H1 (cell line): ENCODE measurements around the gene CRACDL. TPM values are rescaled to one million over a fixed set of nuclear protein-coding genes. Genes with fewer than 3 reads are reported as not detected.

Source experiments
- CTCF ChIA-PET: fragments of 300-600 bp; sonication (Branson Sonifier 250); formaldehyde crosslinking; loops from one replicate; lab custom pipeline; 2021; ENCODE audit not compliant: partially characterized antibody; lab: Charles Lee
- POLR2A ChIA-PET: fragments of 300-600 bp; sonication (Branson Sonifier 250); formaldehyde crosslinking; loops from one replicate; lab custom pipeline; 2021; ENCODE audit warnings: inconsistent platforms; ENCODE audit not compliant: partially characterized antibody; lab: Charles Lee
- DNase-seq, 2 experiments: peaks; one replicate each; pipeline versions ENCODE4 v3.0.0 to v3.0.0-alpha.2; 2010 to 2022; ENCODE audit warnings: low spot score in 2 of 2, low read depth in 1 of 2, mixed read lengths in 1 of 2
- FAIRE-seq: peaks from 2 replicates; lab custom pipeline; 2011; peaks lifted over from hg19 to GRCh38; lab: Jason Lieb, UNC
- H2AFZ ChIP-seq: 2 replicates; pipeline ENCODE4 v1.8.1; 2012; ENCODE audit warnings: low read length, inconsistent platforms
- H2AK5ac ChIP-seq: 2 replicates; pipeline ENCODE4 v1.6.1; 2013; ENCODE audit warnings: low read depth, low read length
- H2BK120ac ChIP-seq: replicated peaks from 2 replicates; pipeline ENCODE3; 2013; ENCODE audit warnings: low read depth, low read length, inconsistent platforms
- H2BK12ac ChIP-seq: 2 replicates; pipeline ENCODE4 v1.6.1; 2013; ENCODE audit warnings: low read depth, low read length
- H2BK15ac ChIP-seq: 2 replicates; pipeline ENCODE4 v1.6.1; 2013; ENCODE audit warnings: low read length
- H2BK20ac ChIP-seq: 2 replicates; pipeline ENCODE4 v1.6.1; 2013; ENCODE audit warnings: low read length
- H2BK5ac ChIP-seq: 2 replicates; pipeline ENCODE4 v1.6.1; 2013; ENCODE audit warnings: low read depth, low read length
- H3K14ac ChIP-seq: 2 replicates; pipeline ENCODE4 v1.6.1; 2013; ENCODE audit warnings: inconsistent platforms; ENCODE audit not compliant: insufficient read length
- H3K18ac ChIP-seq: 2 replicates; pipeline ENCODE4 v1.6.1; 2013; ENCODE audit warnings: low read length; ENCODE audit errors: extremely low read depth
- H3K23ac ChIP-seq: 2 replicates; pipeline ENCODE4 v1.6.1; 2013; ENCODE audit warnings: inconsistent platforms; ENCODE audit not compliant: insufficient read length
- H3K23me2 ChIP-seq: 2 replicates; pipeline ENCODE4 v1.6.1; 2013; ENCODE audit warnings: low read depth, low read length
- H3K27ac ChIP-seq: 2 replicates; pipeline ENCODE4 v1.6.1; 2011; ENCODE audit warnings: low read depth, low read length, inconsistent platforms
- H3K27me3 ChIP-seq, 4 experiments: replicated peaks in 1 of 4; 1 replicate in 1 of 4; 2 replicates in 3 of 4; pipeline versions ENCODE4 v1.6.1 to v1.8.1; 2011 to 2013; ENCODE audit warnings: low read length in 3 of 4, mild to moderate bottlenecking in 3 of 4, inconsistent platforms in 2 of 4, mixed read lengths in 2 of 4, moderate library complexity in 1 of 4; ENCODE audit not compliant: control insufficient read depth in 3 of 4, insufficient read depth in 3 of 4; ENCODE audit errors: extremely low read depth in 1 of 4
- H3K36me3 ChIP-seq, 4 experiments: 2 replicates each; pipeline versions ENCODE4 v1.6.1 to v1.8.1; 2011 to 2013; ENCODE audit warnings: mild to moderate bottlenecking in 4 of 4, low read length in 3 of 4, moderate library complexity in 2 of 4, control low read depth in 1 of 4, inconsistent platforms in 1 of 4; ENCODE audit not compliant: insufficient read depth in 4 of 4, control insufficient read depth in 2 of 4
- H3K4ac ChIP-seq: replicated peaks from 2 replicates; pipeline ENCODE3; 2013; ENCODE audit warnings: low read length, low read depth, mixed read lengths, inconsistent platforms; ENCODE audit not compliant: insufficient read length
- H3K4me1 ChIP-seq, 4 experiments: replicated peaks in 1 of 4; 1 replicate in 1 of 4; 2 replicates in 3 of 4; pipeline versions ENCODE4 v1.6.1 to v1.8.1; 2011 to 2013; ENCODE audit warnings: low read length in 3 of 4, inconsistent platforms in 2 of 4, mixed read lengths in 1 of 4; ENCODE audit not compliant: insufficient read depth in 4 of 4, control insufficient read depth in 3 of 4
- H3K4me2 ChIP-seq, 2 experiments: 2 replicates each; pipeline versions ENCODE4 v1.6.1 to v1.8.1; 2011 to 2013; ENCODE audit warnings: low read depth in 2 of 2, low read length in 2 of 2, control low read depth in 1 of 2, inconsistent platforms in 1 of 2, mild to moderate bottlenecking in 1 of 2; ENCODE audit not compliant: insufficient read depth in 1 of 2
- H3K4me3 ChIP-seq, 4 experiments: fragments of 200-600, 300-600 bp in 1 of 4; sonication (generic), shearing (Covaris generic), sonication (Bioruptor Twin) in 1 of 4; 2 replicates each; pipeline versions ENCODE4 v1.5.1 to v1.8.1; 2011 to 2016; ENCODE audit warnings: low read length in 4 of 4, low read depth in 3 of 4, control low read depth in 2 of 4, inconsistent platforms in 2 of 4, mild to moderate bottlenecking in 2 of 4, mixed read lengths in 1 of 4, moderate library complexity in 1 of 4; ENCODE audit not compliant: insufficient read depth in 2 of 4; ENCODE audit errors: extremely low read depth in 1 of 4
- H3K56ac ChIP-seq: replicated peaks from 2 replicates; pipeline ENCODE3; 2013; ENCODE audit warnings: low read depth, mild to moderate bottlenecking, mixed read lengths, low read length, inconsistent platforms; ENCODE audit not compliant: insufficient read length
- H3K79me1 ChIP-seq: 2 replicates; pipeline ENCODE4 v1.6.1; 2013; ENCODE audit warnings: low read depth, low read length, control low read depth
- H3K79me2 ChIP-seq, 2 experiments: 2 replicates each; pipeline versions ENCODE4 v1.6.1 to v1.8.1; 2012 to 2013; ENCODE audit warnings: low read length in 2 of 2, mild to moderate bottlenecking in 2 of 2, inconsistent platforms in 1 of 2; ENCODE audit not compliant: insufficient read depth in 2 of 2, control insufficient read depth in 1 of 2
- H3K9ac ChIP-seq, 4 experiments: replicated peaks in 1 of 4; 1 replicate in 1 of 4; 2 replicates in 3 of 4; pipeline versions ENCODE4 v1.6.1 to v1.8.1; 2011 to 2013; ENCODE audit warnings: low read depth in 3 of 4, low read length in 3 of 4, control low read depth in 2 of 4, mild to moderate bottlenecking in 2 of 4, moderate library complexity in 2 of 4, inconsistent platforms in 1 of 4; ENCODE audit errors: extremely low read depth in 1 of 4
- H3K9me3 ChIP-seq, 2 experiments: 2 replicates each; pipeline versions ENCODE4 v1.6.1 to v1.8.1; 2012 to 2013; ENCODE audit warnings: mild to moderate bottlenecking in 2 of 2, moderate library complexity in 2 of 2, control low read depth in 1 of 2, inconsistent platforms in 1 of 2, low read depth in 1 of 2, low read length in 1 of 2, mixed read lengths in 1 of 2; ENCODE audit not compliant: insufficient read depth in 2 of 2
- H4K20me1 ChIP-seq, 2 experiments: replicated peaks in 1 of 2; 2 replicates each; pipeline versions ENCODE3 to v1.8.1; 2011 to 2013; ENCODE audit warnings: inconsistent platforms in 2 of 2, low read length in 2 of 2, mild to moderate bottlenecking in 1 of 2; ENCODE audit not compliant: insufficient read depth in 2 of 2, control insufficient read depth in 1 of 2
- H4K5ac ChIP-seq: 2 replicates; pipeline ENCODE4 v1.6.1; 2013; ENCODE audit warnings: low read length, low read depth, mixed read lengths, inconsistent platforms; ENCODE audit not compliant: insufficient read length
- H4K8ac ChIP-seq: 2 replicates; pipeline ENCODE4 v1.8.0; 2013; ENCODE audit warnings: mild to moderate bottlenecking, moderate library complexity, low read length, inconsistent platforms; ENCODE audit not compliant: insufficient read depth; ENCODE audit errors: extremely low read depth
- H4K91ac ChIP-seq: replicated peaks from 2 replicates; pipeline ENCODE3; 2013; ENCODE audit warnings: low read length, mixed read lengths, inconsistent platforms; ENCODE audit not compliant: insufficient read length
- CEBPB ChIP-seq: IDR thresholded peaks from 2 replicates; pipeline ENCODE4 v1.6.1; 2012; ENCODE audit warnings: low read depth, low read length
- EP300 ChIP-seq, 2 experiments: IDR thresholded peaks; 1 replicate in 1 of 2; 2 replicates in 1 of 2; pipeline ENCODE4 v1.6.1; 2011 to 2012; ENCODE audit warnings: low read depth in 2 of 2, low read length in 2 of 2, mild to moderate bottlenecking in 2 of 2, borderline replicate concordance in 1 of 2, inconsistent platforms in 1 of 2, moderate library complexity in 1 of 2
- NANOG ChIP-seq: IDR thresholded peaks from 2 replicates; pipeline ENCODE4 v1.6.1; 2011; ENCODE audit warnings: low read length, low read depth, mild to moderate bottlenecking, inconsistent platforms; ENCODE audit not compliant: insufficient read depth, poor library complexity, severe bottlenecking
- TAF7 ChIP-seq: optimal IDR thresholded peaks from 2 replicates; pipeline ENCODE3; 2011; ENCODE audit warnings: low read depth, mild to moderate bottlenecking, inconsistent platforms, low read length, moderate library complexity, borderline replicate concordance
- YY1 ChIP-seq: IDR thresholded peaks from 2 replicates; pipeline ENCODE4 v1.6.1; 2011; ENCODE audit warnings: low read depth, mild to moderate bottlenecking, low read length
- WGBS, 2 experiments: shearing (Covaris generic) in 1 of 2; methylation state at CpG; one replicate each; pipeline versions ENCODE4 v1.1.6 to v1.1.7; 2013 to 2015; ENCODE audit warnings: low lambda C conversion rate in 2 of 2, mixed read lengths in 2 of 2, inconsistent platforms in 1 of 2, low coverage in 1 of 2, missing lambda C conversion rate in 1 of 2; ENCODE audit not compliant: insufficient replicate concordance in 2 of 2, insufficient coverage in 1 of 2, insufficient read length in 1 of 2; ENCODE audit errors: extremely low coverage in 1 of 2, missing lambda C conversion rate in 1 of 2; 5-methylcytosine and 5-hydroxymethylcytosine counted together
- polyA plus RNA-seq, 7 experiments: library from polyadenylated mRNA; depleted of rRNA in 3 of 7; stranded (reverse) in 5 of 7; unstranded in 2 of 7; fragments of >200 nt in 5 of 7; fragments of 200-250 nt in 2 of 7; gene quantifications; 1 replicate in 5 of 7; 2 replicates in 1 of 7; 4 replicates in 1 of 7; pipeline versions ENCODE4 v1.2.1 to v1.2.3, GENCODE V29; 2011 to 2013; ENCODE audit warnings: missing spikeins in 2 of 7, mixed read lengths in 2 of 7
- total RNA-seq: library from RNA; stranded (reverse); fragmentation: NEBNext Ultra II Directional; extraction: Animal tissue kit (Norgen Biotek cat#: 25700); gene quantifications from 2 replicates; pipeline ENCODE4 v1.2.1, GENCODE V29; 2021

CRACDL gene
- total and polyA plus RNA-seq, 2 of the 8 experiments (the other 6 are each of a cell fraction or from before 2014, with no cell fraction given): 0.07 to 0.38 TPM

GRCh38 chr2:98801286-98801685 is 134.7 kb downstream of the CRACDL start:
- Histone ChIP-seq H2AK5ac (no peak overlapping the region), H3K56ac (no peak overlapping the region), H3K23me2 (no peaks in the 10 kb centered on the region), H4K5ac (no peak overlapping the region), H3K79me1 (no peaks in the 10 kb centered on the region), H2BK12ac (no peak overlapping the region), H3K4me3 (no peak overlapping the region), H3K36me3 (no peaks in the 10 kb centered on the region), H2BK20ac (no peak overlapping the region), H4K20me1 (no peaks in the 10 kb centered on the region), H2BK5ac (no peak overlapping the region), H3K9ac (no peak overlapping the region), H2BK120ac (no peak overlapping the region), H4K91ac (no peak overlapping the region), H3K79me2 (no peaks in the 10 kb centered on the region), H3K18ac (no peak overlapping the region), H3K27me3 (no peaks in the 10 kb centered on the region), H3K9me3 (no peaks in the 10 kb centered on the region), H3K4me1 (no peaks in the 10 kb centered on the region; a peak in 1 of 7 replicates), H4K8ac (no peak overlapping the region), H3K4me2 (no peak overlapping the region), H3K14ac (no peak overlapping the region), H3K23ac (no peak overlapping the region), H2BK15ac (no peak overlapping the region), H2AFZ (no peak overlapping the region), H3K27ac (no peak overlapping the region), H3K4ac (no peak overlapping the region)
- 69% methylated on average over 1 of the region's 1 CpG; no CpG with 5 or more reads in 1 of the 2 experiments for WGBS, 2 experiments
- DNase-seq (no peak), FAIRE-seq (no peak)
- ChIA-PET CTCF (interaction anchor here (1.7 kb wide), 1 partner anchor 11 kb away, joined by 4 read pairs; no protein-coding TSS in a partner anchor), POLR2A (no interaction called here)
- TF ChIP-seq CEBPB (no peak), TAF7 (no peak), NANOG (no peak), YY1 (no peak), EP300 (IDR thresholded peaks at IDR 0.05; ENCODE audit: borderline replicate concordance in 1 of 2, low read depth in 2 of 2, low read length in 2 of 2) (no peak)
